B cell (primary cell): ENCODE data around the gene RRP12. TPM values are rescaled to one million over a fixed set of nuclear protein-coding genes. Genes with fewer than 3 reads are reported as not detected.

ENCODE experiments used
- ATAC-seq: fragments of 200-7000 bp; cut with Tn5 transposase; one replicate; pipeline ENCODE4 v1.10.0; 2021; ENCODE audit warnings: low read depth, mild to moderate bottlenecking, moderate number of reproducible peaks, moderate library complexity
- CTCF ChIA-PET: fragments of 350-600 bp; sonication (Branson Sonifier 250); formaldehyde crosslinking; loops from one replicate; lab custom pipeline; 2021; ENCODE audit warnings: antibody characterized with exemption, inconsistent platforms; lab: Charles Lee
- POLR2A ChIA-PET: fragments of 350-600 bp; sonication (Branson Sonifier 250); formaldehyde crosslinking; loops from one replicate; lab custom pipeline; 2021; ENCODE audit warnings: antibody characterized with exemption; lab: Charles Lee
- DNase-seq: peaks from one replicate; pipeline ENCODE4 v3.0.0; 2013
- H2AFZ ChIP-seq: 2 replicates; pipeline ENCODE4 v1.6.1; 2012; ENCODE audit warnings: mild to moderate bottlenecking, low read depth, low read length; ENCODE audit not compliant: insufficient read depth, poor library complexity, severe bottlenecking
- H3K27ac ChIP-seq, 2 donors: 1 replicate in 1 of 2; 2 replicates in 1 of 2; pipeline ENCODE4 v1.5.1; 2012 to 2013; ENCODE audit warnings: low read length in 2 of 2, mild to moderate bottlenecking in 2 of 2, moderate library complexity in 1 of 2
- H3K27me3 ChIP-seq, 4 experiments: fragments of 200-600 bp in 1 of 4; sonication (generic) in 1 of 4; replicated peaks in 1 of 4; 1 replicate in 2 of 4; 2 replicates in 2 of 4; pipeline versions ENCODE4 v1.6.1 to v1.7.0; 2013 to 2016; ENCODE audit warnings: low read length in 3 of 4, mild to moderate bottlenecking in 2 of 4, mixed read lengths in 1 of 4, moderate library complexity in 1 of 4; ENCODE audit not compliant: insufficient read depth in 4 of 4, control insufficient read depth in 3 of 4; ENCODE audit errors: control extremely low read depth in 1 of 4
- H3K36me3 ChIP-seq, 2 experiments: replicated peaks in 1 of 2; 1 replicate in 1 of 2; 2 replicates in 1 of 2; pipeline versions ENCODE4 v1.6.1 to v1.7.1; 2013; ENCODE audit warnings: low read length in 1 of 2; ENCODE audit not compliant: insufficient read depth in 2 of 2, control insufficient read depth in 1 of 2; ENCODE audit errors: control extremely low read depth in 1 of 2, extremely low read depth in 1 of 2
- H3K4me1 ChIP-seq, 2 donors: fragments of 200-600 bp in 1 of 2; sonication (generic) in 1 of 2; 1 replicate in 1 of 2; 2 replicates in 1 of 2; pipeline versions ENCODE4 v1.5.1 to v1.6.1; 2013 to 2017; ENCODE audit warnings: low read length in 2 of 2; ENCODE audit not compliant: control insufficient read depth in 2 of 2, insufficient read depth in 2 of 2
- H3K4me2 ChIP-seq: replicated peaks from 2 replicates; pipeline ENCODE3; 2012; ENCODE audit warnings: mild to moderate bottlenecking, low read depth, low read length; ENCODE audit not compliant: poor library complexity, severe bottlenecking
- H3K4me3 ChIP-seq, 5 experiments: fragments of 200-600 bp in 1 of 5; sonication (generic) in 1 of 5; 1 replicate in 3 of 5; 2 replicates in 2 of 5; pipeline versions ENCODE4 v1.5.1 to v1.7.0; 2011 to 2016; ENCODE audit warnings: low read length in 4 of 5, mild to moderate bottlenecking in 4 of 5, low read depth in 2 of 5, control low read depth in 1 of 5, moderate library complexity in 1 of 5; ENCODE audit not compliant: insufficient read depth in 1 of 5; ENCODE audit errors: control extremely low read depth in 1 of 5, extremely low read depth in 1 of 5
- H3K79me2 ChIP-seq: fragments of 200-600 bp; sonication (generic); one replicate; pipeline ENCODE4 v1.6.0; 2016; ENCODE audit warnings: low read length; ENCODE audit not compliant: control insufficient read depth, insufficient read depth
- H3K9ac ChIP-seq: fragments of 200-600 bp; sonication (generic); 2 replicates; pipeline ENCODE4 v1.6.1; 2017; ENCODE audit warnings: mild to moderate bottlenecking, low read length, moderate library complexity
- H3K9me3 ChIP-seq, 3 donors: one replicate each; pipeline versions ENCODE4 v1.6.1 to v1.7.1; 2013; ENCODE audit warnings: low read length in 2 of 3; ENCODE audit not compliant: control insufficient read depth in 2 of 3, insufficient read depth in 1 of 3; ENCODE audit errors: control extremely low read depth in 1 of 3
- H4K20me1 ChIP-seq: 2 replicates; pipeline ENCODE4 v1.6.0; 2012; ENCODE audit warnings: mild to moderate bottlenecking, low read length; ENCODE audit not compliant: insufficient read depth, control insufficient read depth, poor library complexity, severe bottlenecking
- H3K27ac Mint-ChIP-seq: one replicate; pipeline ENCODE4 v1.8.0; 2021; ENCODE audit warnings: mixed read lengths
- H3K27me3 Mint-ChIP-seq: one replicate; pipeline ENCODE4 v1.8.0; 2021; ENCODE audit warnings: mixed read lengths
- H3K4me1 Mint-ChIP-seq: one replicate; pipeline ENCODE4 v1.8.0; 2021; ENCODE audit warnings: mixed read lengths
- H3K4me3 Mint-ChIP-seq: one replicate; pipeline ENCODE4 v1.8.0; 2021; ENCODE audit warnings: mixed read lengths
- H3K9me3 Mint-ChIP-seq: one replicate; pipeline ENCODE4 v1.8.0; 2022; ENCODE audit warnings: mixed read lengths; ENCODE audit not compliant: insufficient read depth
- EZH2 ChIP-seq: IDR thresholded peaks from 2 replicates; pipeline ENCODE4 v1.6.1; 2012; ENCODE audit warnings: borderline replicate concordance, low read depth, mild to moderate bottlenecking, moderate library complexity, low read length; ENCODE audit not compliant: insufficient read depth, poor library complexity, severe bottlenecking
- WGBS: methylation state at CpG from one replicate; pipeline ENCODE4 v1.1.5; 2013; ENCODE audit warnings: missing lambda C conversion rate; ENCODE audit not compliant: insufficient coverage; 5-methylcytosine and 5-hydroxymethylcytosine counted together
- intact Hi-C: fragments of 100-400 bp; cut with micrococcal nuclease; formaldehyde crosslinking; loops from one replicate; pipeline ENCODE4 v1.10.0; 2022
- polyA plus RNA-seq: library from polyadenylated mRNA; depleted of rRNA; stranded (reverse); fragments of >200 nt; gene quantifications from 2 replicates; pipeline ENCODE4 v1.2.3, GENCODE V29; 2012
- total RNA-seq, 2 donors: library from RNA; stranded (reverse); fragments of 120-200 nt in 1 of 2; gene quantifications; 1 replicate in 1 of 2; 2 replicates in 1 of 2; pipeline versions ENCODE4 v1.2.3 to v1.2.4, GENCODE V29; 2013 to 2022
- TF ChIP-seq, protein P1 (sequence below): fragments of 200-600 bp; IDR thresholded peaks from one replicate; pipeline ENCODE4 v1.8.0; 2022; ENCODE audit warnings: antibody characterized with exemption, mild to moderate bottlenecking

Gene RRP12
- total and polyA plus RNA-seq, 2 donors (not counting 1 experiment from before 2014, with no cell fraction given), result 19.3 to 35.7 TPM

DNA sequence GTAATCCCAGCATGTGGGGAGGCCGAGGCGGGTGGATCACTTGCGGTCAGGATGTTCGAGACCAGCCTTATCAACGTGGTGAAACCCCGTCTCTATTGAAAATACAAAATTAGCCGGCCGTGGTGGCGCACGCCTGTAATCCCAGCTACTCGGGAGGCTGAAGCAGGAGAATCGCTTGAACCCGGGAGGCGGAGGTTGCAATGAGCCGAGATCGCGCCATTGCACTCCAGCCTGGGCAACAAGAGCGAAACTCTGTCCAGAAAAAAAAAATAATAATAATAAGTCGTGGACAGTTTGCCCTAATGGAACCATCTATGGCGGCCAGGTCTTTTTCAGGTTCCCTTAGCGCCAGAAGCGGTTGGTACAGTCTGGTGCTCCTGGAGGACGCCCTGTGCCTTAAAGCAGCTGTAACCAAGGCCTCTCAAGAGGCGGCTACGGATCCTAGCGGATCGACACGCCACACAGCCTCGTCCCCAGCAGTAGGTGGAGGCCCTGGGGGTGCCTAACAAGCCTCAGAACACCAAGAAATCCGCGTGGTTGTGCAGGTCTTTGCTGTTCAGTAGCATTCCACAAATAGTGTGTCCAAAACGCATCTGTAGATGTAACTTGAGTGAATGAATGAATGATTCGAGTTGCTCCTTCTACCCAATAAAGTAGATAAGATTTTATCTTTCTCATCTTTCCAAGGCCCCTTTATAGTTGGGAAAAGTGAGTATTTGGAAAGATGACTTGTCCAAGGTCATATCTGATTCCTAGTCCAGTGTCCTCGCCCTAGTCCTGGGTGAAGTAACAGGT lies 25.8 kb upstream of the RRP12 start:
- Histone ChIP-seq H3K36me3 (peaks cover 5 to 30% of the 10 kb centered on the region in 2 experiments), H3K27ac (peak overlapping the region; percentile 55 to 79), H3K79me2 (peaks cover 35% of the 10 kb centered on the region), H3K4me2 (peak overlapping the region; percentile 83), H4K20me1 (peaks cover 7% of the 10 kb centered on the region), H3K4me3 (peak overlapping the region; percentile 68 to 87 (median 80)), H3K9me3 (no peaks in the 10 kb centered on the region), H2AFZ (peak overlapping the region; percentile 73), H3K27me3 (no peaks in the 10 kb centered on the region), H3K9ac (peak overlapping the region; percentile 83), H3K4me1 (peaks cover 21 to 31% of the 10 kb centered on the region in 2 donors)
- Mint-ChIP-seq H3K27me3 (no peaks in the 10 kb centered on the region), H3K9me3 (no peaks in the 10 kb centered on the region), H3K27ac (peak overlapping the region; percentile 99), H3K4me1 (peaks cover 43% of the 10 kb centered on the region), H3K4me3 (peak overlapping the region; percentile 97)
- no peak for DNase-seq
- no peak for TF ChIP-seq EZH2
- TF ChIP-seq, protein P1, sequence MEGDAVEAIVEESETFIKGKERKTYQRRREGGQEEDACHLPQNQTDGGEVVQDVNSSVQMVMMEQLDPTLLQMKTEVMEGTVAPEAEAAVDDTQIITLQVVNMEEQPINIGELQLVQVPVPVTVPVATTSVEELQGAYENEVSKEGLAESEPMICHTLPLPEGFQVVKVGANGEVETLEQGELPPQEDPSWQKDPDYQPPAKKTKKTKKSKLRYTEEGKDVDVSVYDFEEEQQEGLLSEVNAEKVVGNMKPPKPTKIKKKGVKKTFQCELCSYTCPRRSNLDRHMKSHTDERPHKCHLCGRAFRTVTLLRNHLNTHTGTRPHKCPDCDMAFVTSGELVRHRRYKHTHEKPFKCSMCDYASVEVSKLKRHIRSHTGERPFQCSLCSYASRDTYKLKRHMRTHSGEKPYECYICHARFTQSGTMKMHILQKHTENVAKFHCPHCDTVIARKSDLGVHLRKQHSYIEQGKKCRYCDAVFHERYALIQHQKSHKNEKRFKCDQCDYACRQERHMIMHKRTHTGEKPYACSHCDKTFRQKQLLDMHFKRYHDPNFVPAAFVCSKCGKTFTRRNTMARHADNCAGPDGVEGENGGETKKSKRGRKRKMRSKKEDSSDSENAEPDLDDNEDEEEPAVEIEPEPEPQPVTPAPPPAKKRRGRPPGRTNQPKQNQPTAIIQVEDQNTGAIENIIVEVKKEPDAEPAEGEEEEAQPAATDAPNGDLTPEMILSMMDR, result no peak
- intact Hi-C loops, result loop anchor here (1.0 kb wide), 4 partner anchors 19 to 71 kb away; partner anchors contain the start of genes EXOSC1, MMS19, RRP12 and UBTD1
- ChIA-PET CTCF (interaction anchor here (1.0 to 1.2 kb wide), 2 partner anchors 26 to 148 kb away, joined by 3 read pairs; partner anchors contain the start of gene RRP12), POLR2A (interaction anchor here (0.6 kb wide), 1 partner anchor 58 kb away, joined by 6 read pairs; no protein-coding TSS in a partner anchor)
- 29% methylated on average over 30 of the region's 34 CpGs for WGBS
- ATAC-seq, result no peak
